ENCODE measurements around the gene HOXC4.

Gene HOXC4

DNA sequence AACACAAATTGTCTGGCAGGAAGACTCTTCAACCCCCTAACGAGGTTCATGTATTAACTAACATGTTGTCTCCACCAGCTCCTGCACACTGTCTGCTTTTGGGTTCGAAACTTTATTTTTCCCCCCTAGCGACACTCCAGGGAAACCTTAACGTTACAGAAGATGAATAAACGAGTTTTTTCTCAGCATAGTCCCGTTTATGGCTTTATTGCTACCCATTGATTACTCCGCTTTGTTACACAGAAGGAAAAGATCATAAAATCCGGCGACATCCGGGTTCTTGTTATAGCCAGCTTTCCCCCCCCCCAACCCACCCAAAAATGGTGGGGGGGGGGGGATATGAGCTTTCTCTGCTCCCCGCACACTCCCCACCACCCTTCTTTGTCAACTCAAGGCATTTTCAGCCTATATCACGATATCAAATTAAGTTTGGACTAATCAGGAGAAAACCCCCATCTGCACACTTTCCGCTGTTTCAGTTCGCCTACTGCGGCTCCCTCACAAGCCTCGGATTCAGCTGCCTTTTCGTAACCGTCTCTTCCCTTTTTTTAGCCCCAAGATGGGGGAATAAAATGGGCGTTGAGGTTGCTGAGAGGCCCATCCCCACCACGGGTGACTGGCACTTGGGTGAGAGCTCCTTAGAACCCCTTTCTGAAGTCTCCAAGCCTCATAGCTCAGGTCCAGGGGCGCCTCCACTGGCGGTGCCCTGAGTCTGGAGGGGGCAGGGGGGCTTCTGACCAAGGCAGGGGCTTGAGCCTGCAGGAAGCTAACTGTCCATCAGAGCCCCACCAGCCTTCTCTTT is 26.8 kb upstream of the HOXC4 start:
- H3K4me1 ChIP-seq (ENCODE audit: control insufficient read depth, insufficient read depth, low read length), result no peaks in the 10 kb centered on the region
- no peak overlapping the region for H3K9ac ChIP-seq (ENCODE audit: low read length)
- H3K9me3 ChIP-seq (ENCODE audit: control insufficient read depth, low read length), result no peaks in the 10 kb centered on the region
- no peak overlapping the region for H3K4me3 ChIP-seq (ENCODE audit: low read length)
- peaks cover 97% of the 10 kb centered on the region for H3K27me3 ChIP-seq (ENCODE audit: control insufficient read depth, insufficient read depth, low read length)
- H3K36me3 ChIP-seq (ENCODE audit: control insufficient read depth, insufficient read depth, low read length), result no peaks in the 10 kb centered on the region

- Histone ChIP-seq H3K4me1 (ENCODE audit: control insufficient read depth, insufficient read depth, low read length) (no peaks in the 10 kb centered on the region), H3K4me3 (ENCODE audit: low read length) (no peak overlapping the region), H3K9ac (ENCODE audit: low read length) (no peak overlapping the region), H3K9me3 (ENCODE audit: control insufficient read depth, low read length) (no peaks in the 10 kb centered on the region), H3K36me3 (ENCODE audit: control insufficient read depth, insufficient read depth, low read length) (no peaks in the 10 kb centered on the region), H3K27me3 (ENCODE audit: control insufficient read depth, insufficient read depth, low read length) (peaks cover 97% of the 10 kb centered on the region)
Measured at GRCh38 chr12:54027442-54027786, 26.2 kb upstream of the HOXC4 start.

DNA sequence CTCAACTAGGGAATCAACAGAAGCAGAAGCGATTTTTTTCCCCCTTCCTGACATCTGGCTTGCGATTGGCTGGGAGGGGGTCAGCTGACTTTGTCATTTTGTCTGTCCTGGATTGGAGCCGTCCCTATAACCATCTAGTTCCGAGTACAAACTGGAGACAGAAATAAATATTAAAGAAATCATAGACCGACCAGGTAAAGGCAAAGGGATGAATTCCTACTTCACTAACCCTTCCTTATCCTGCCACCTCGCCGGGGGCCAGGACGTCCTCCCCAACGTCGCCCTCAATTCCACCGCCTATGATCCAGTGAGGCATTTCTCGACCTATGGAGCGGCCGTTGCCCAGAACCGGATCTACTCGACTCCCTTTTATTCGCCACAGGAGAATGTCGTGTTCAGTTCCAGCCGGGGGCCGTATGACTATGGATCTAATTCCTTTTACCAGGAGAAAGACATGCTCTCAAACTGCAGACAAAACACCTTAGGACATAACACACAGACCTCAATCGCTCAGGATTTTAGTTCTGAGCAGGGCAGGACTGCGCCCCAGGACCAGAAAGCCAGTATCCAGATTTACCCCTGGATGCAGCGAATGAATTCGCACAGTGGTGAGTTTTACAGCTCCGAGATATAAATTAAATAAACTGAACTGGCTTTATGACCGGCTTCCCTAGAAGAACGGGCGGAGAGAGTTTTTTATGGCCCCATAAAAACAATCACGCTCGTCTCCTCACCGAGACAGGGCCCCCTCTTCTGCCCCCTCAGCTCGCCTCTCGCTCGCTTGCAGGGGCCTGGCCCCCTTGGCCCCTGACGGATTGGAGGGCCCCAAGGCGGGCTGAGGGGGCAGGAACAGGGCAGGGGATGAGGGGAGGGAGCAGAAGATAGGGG is 25.1 kb upstream of the HOXC4 start, which contains the start of gene HOXC6:
Gene HOXC6 (plus strand): TSS at position 127 of the 888 bp plus-strand sequence. CDS start 82 bp downstream, at position 209.
- Histone ChIP-seq H3K9ac (ENCODE audit: low read length) (no peak within 1 kb of the TSS), H3K36me3 (ENCODE audit: control insufficient read depth, insufficient read depth, low read length) (no peaks in the 10 kb centered on the region), H3K4me3 (ENCODE audit: low read length) (no peak within 1 kb of the TSS), H3K4me1 (ENCODE audit: control insufficient read depth, insufficient read depth, low read length) (peaks cover 9% of the 10 kb centered on the region), H3K27me3 (ENCODE audit: control insufficient read depth, insufficient read depth, low read length) (peaks cover 96% of the 10 kb centered on the region), H3K9me3 (ENCODE audit: control insufficient read depth, low read length) (no peaks in the 10 kb centered on the region)

GRCh38 chr12:54029529-54030441 is 23.9 kb upstream of the HOXC4 start:
- Histone ChIP-seq H3K27me3 (ENCODE audit: control insufficient read depth, insufficient read depth, low read length) (peaks cover 92% of the 10 kb centered on the region), H3K4me1 (ENCODE audit: control insufficient read depth, insufficient read depth, low read length) (peaks cover 15% of the 10 kb centered on the region), H3K36me3 (ENCODE audit: control insufficient read depth, insufficient read depth, low read length) (no peaks in the 10 kb centered on the region), H3K4me3 (ENCODE audit: low read length) (no peak overlapping the region), H3K9ac (ENCODE audit: low read length) (no peak overlapping the region), H3K9me3 (ENCODE audit: control insufficient read depth, low read length) (no peaks in the 10 kb centered on the region)

DNA sequence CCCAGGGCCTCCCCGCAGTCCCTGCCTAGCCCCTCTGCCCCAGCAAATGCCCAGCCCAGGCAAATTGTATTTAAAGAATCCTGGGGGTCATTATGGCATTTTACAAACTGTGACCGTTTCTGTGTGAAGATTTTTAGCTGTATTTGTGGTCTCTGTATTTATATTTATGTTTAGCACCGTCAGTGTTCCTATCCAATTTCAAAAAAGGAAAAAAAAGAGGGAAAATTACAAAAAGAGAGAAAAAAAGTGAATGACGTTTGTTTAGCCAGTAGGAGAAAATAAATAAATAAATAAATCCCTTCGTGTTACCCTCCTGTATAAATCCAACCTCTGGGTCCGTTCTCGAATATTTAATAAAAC is 23.2 kb upstream of the HOXC4 start:
- Histone ChIP-seq H3K9me3 (ENCODE audit: control insufficient read depth, low read length) (no peaks in the 10 kb centered on the region), H3K4me3 (ENCODE audit: low read length) (no peak overlapping the region), H3K36me3 (ENCODE audit: control insufficient read depth, insufficient read depth, low read length) (no peaks in the 10 kb centered on the region), H3K4me1 (ENCODE audit: control insufficient read depth, insufficient read depth, low read length) (peaks cover 15% of the 10 kb centered on the region), H3K27me3 (ENCODE audit: control insufficient read depth, insufficient read depth, low read length) (peaks cover 89% of the 10 kb centered on the region), H3K9ac (ENCODE audit: low read length) (no peak overlapping the region)

DNA sequence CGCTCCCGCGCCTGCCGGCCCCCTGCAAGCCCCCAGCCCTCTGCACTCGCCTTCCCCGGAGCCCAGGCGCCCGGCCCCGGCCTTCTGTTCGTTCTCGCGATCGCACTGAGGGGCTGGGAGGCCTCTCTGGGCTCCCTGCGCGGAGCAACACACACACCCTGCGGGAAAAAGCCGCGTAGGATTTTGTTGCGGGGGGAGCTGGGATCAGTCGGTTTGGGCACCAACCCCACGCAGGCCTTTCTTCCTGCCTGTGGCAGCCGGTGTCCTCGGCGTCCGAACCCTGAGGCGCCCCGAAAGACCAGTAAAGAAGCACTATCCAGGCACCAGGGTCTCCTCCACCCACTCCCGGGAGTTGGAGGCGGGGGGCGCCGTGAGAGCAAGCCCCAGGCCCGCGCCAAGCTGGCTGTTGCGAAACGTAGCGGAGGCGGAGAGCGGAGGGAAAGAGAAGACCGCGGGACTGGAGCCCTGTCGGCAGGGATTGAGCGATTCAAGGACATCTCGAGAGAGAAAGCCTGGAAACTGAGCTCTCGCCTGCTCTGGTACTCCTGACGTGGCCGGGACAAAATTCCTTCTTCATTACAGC is 22.7 kb upstream of the HOXC4 start:
- no peak overlapping the region for H3K9ac ChIP-seq (ENCODE audit: low read length)
- H3K9me3 ChIP-seq (ENCODE audit: control insufficient read depth, low read length), result no peaks in the 10 kb centered on the region
- H3K36me3 ChIP-seq (ENCODE audit: control insufficient read depth, insufficient read depth, low read length), result no peaks in the 10 kb centered on the region
- H3K27me3 ChIP-seq (ENCODE audit: control insufficient read depth, insufficient read depth, low read length), result peaks cover 88% of the 10 kb centered on the region
- H3K4me3 ChIP-seq (ENCODE audit: low read length), result no peak overlapping the region
- peaks cover 15% of the 10 kb centered on the region for H3K4me1 ChIP-seq (ENCODE audit: control insufficient read depth, insufficient read depth, low read length)

DNA sequence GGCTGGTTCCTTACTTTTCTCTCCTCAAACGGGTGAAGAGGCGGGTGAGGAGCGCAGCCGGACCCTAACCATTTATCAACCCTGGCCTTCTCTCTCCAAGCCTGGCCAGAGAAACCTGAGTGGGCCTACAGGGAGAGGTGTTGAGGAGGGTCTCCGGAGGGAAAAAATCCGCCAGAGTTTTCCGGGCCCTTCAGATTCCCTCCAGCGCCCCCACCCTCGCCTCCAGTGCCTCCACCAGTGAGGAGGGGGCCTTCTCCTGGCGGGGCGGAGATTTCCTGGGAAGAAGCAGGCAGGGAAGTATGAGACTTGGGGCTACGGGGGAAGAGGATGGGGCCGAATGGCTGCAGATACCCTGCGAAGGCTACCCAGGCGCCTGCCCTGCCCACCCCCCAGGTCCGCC is 22.2 kb upstream of the HOXC4 start:
- Histone ChIP-seq H3K9me3 (ENCODE audit: control insufficient read depth, low read length) (no peaks in the 10 kb centered on the region), H3K4me1 (ENCODE audit: control insufficient read depth, insufficient read depth, low read length) (peaks cover 15% of the 10 kb centered on the region), H3K9ac (ENCODE audit: low read length) (no peak overlapping the region), H3K36me3 (ENCODE audit: control insufficient read depth, insufficient read depth, low read length) (no peaks in the 10 kb centered on the region), H3K4me3 (ENCODE audit: low read length) (no peak overlapping the region), H3K27me3 (ENCODE audit: control insufficient read depth, insufficient read depth, low read length) (peaks cover 83% of the 10 kb centered on the region)

GRCh38 chr12:54032086-54032619 is 21.5 kb upstream of the HOXC4 start:
- Histone ChIP-seq H3K9ac (ENCODE audit: low read length) (no peak overlapping the region), H3K36me3 (ENCODE audit: control insufficient read depth, insufficient read depth, low read length) (no peaks in the 10 kb centered on the region), H3K9me3 (ENCODE audit: control insufficient read depth, low read length) (no peaks in the 10 kb centered on the region), H3K4me1 (ENCODE audit: control insufficient read depth, insufficient read depth, low read length) (peaks cover 15% of the 10 kb centered on the region), H3K27me3 (ENCODE audit: control insufficient read depth, insufficient read depth, low read length) (peaks cover 76% of the 10 kb centered on the region), H3K4me3 (ENCODE audit: low read length) (no peak overlapping the region)

GRCh38 chr12:54032627-54033100 is 21.0 kb upstream of the HOXC4 start, which contains the start of gene HOXC5:
TSS of gene HOXC5 (plus strand) at chr12:54033050. CDS start at chr12:54033123, 73 bp downstream.
- Histone ChIP-seq H3K27me3 (ENCODE audit: control insufficient read depth, insufficient read depth, low read length) (peaks cover 71% of the 10 kb centered on the region), H3K4me3 (ENCODE audit: low read length) (peak within 1 kb of the TSS; percentile 23), H3K36me3 (ENCODE audit: control insufficient read depth, insufficient read depth, low read length) (no peaks in the 10 kb centered on the region), H3K9me3 (ENCODE audit: control insufficient read depth, low read length) (no peaks in the 10 kb centered on the region), H3K4me1 (ENCODE audit: control insufficient read depth, insufficient read depth, low read length) (peaks cover 15% of the 10 kb centered on the region), H3K9ac (ENCODE audit: low read length) (peak within 1 kb of the TSS; percentile 42)

DNA sequence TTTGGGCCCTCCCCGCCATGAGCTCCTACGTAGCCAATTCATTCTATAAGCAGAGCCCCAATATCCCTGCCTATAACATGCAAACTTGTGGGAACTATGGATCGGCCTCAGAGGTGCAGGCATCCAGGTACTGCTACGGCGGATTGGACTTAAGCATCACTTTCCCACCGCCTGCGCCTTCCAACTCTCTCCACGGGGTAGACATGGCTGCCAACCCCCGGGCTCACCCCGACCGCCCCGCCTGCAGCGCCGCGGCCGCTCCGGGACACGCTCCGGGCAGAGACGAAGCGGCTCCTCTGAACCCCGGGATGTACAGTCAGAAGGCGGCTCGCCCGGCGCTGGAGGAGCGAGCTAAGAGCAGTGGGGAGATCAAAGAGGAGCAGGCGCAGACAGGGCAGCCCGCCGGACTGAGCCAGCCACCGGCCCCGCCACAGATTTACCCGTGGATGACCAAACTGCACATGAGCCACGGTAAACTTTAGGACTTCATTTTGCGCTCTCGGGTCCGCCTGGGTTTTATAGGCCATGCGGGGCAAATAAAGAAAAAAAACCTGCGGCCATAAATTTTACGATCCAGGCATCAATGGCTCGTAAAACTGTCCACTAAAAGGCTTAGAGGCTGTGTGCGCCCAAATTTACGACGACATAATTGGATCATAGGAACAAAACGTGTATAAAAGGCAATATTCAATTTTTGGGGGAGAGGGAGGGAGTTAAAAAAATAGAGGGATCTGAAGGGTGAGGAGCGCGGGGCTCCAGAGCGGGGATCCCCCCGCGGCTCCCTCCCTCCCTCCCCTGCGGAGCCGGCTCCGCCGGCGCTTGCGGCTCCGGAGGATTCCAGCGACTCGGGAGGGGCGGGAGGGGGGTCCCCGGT is 20.3 kb upstream of the HOXC4 start:
- Histone ChIP-seq H3K9ac (ENCODE audit: low read length) (peak overlapping the region; percentile 42), H3K9me3 (ENCODE audit: control insufficient read depth, low read length) (no peaks in the 10 kb centered on the region), H3K36me3 (ENCODE audit: control insufficient read depth, insufficient read depth, low read length) (no peaks in the 10 kb centered on the region), H3K4me1 (ENCODE audit: control insufficient read depth, insufficient read depth, low read length) (peaks cover 15% of the 10 kb centered on the region), H3K4me3 (ENCODE audit: low read length) (peak overlapping the region; percentile 23), H3K27me3 (ENCODE audit: control insufficient read depth, insufficient read depth, low read length) (peaks cover 65% of the 10 kb centered on the region)
